Endothelial cell of umbilical vein (primary cell): ENCODE measurements around the gene MRPL2. TPM values are rescaled to one million over a fixed set of nuclear protein-coding genes. Genes with fewer than 3 reads are reported as not detected.

ENCODE experiments used
- BruUV-seq: library from RNA; stranded (reverse); fragments of 400-500 nt; replicated peaks from 2 replicates; lab custom pipeline; 2021; lab: Mats Ljungman, UMichigan
- CTCF ChIA-PET: fragments of 300-600, 350-600 bp; sonication (Branson Sonifier 250); formaldehyde crosslinking; loops from one replicate; lab custom pipeline; 2021; ENCODE audit warnings: antibody characterized with exemption, inconsistent platforms; lab: Charles Lee
- POLR2A ChIA-PET: fragments of 300-600, 350-600 bp; sonication (Branson Sonifier 250); formaldehyde crosslinking; loops from one replicate; lab custom pipeline; 2021; ENCODE audit warnings: antibody characterized with exemption, inconsistent platforms; lab: Charles Lee
- DNase-seq: peaks from one replicate; pipeline ENCODE4 v3.0.0-alpha.2; 2011; ENCODE audit warnings: low read depth, low spot score
- FAIRE-seq: peaks from 2 replicates; lab custom pipeline; 2011; peaks lifted over from hg19 to GRCh38; lab: Jason Lieb, UNC
- H2AFZ ChIP-seq: 2 replicates; pipeline ENCODE4 v1.6.0; 2012; ENCODE audit warnings: low read depth, low read length, control low read depth, inconsistent platforms
- H3K27ac ChIP-seq: 2 replicates; pipeline ENCODE4 v1.5.1; 2011; ENCODE audit warnings: low read depth, mild to moderate bottlenecking, control low read depth, low read length, moderate library complexity; ENCODE audit not compliant: insufficient read depth
- H3K27me3 ChIP-seq, 2 experiments: 2 replicates each; pipeline versions ENCODE4 v1.6.0 to v1.6.1; 2011; ENCODE audit warnings: low read length in 2 of 2, mixed read lengths in 1 of 2; ENCODE audit not compliant: control insufficient read depth in 2 of 2, insufficient read depth in 2 of 2
- H3K36me3 ChIP-seq, 2 experiments: 2 replicates in 1 of 2; 3 replicates in 1 of 2; pipeline ENCODE4 v1.5.1; 2011; ENCODE audit warnings: low read length in 2 of 2, mild to moderate bottlenecking in 1 of 2, moderate library complexity in 1 of 2; ENCODE audit not compliant: control insufficient read depth in 2 of 2, insufficient read depth in 2 of 2; ENCODE audit errors: extremely low read depth in 1 of 2
- H3K4me1 ChIP-seq: 3 replicates; pipeline ENCODE4 v1.5.1; 2011; ENCODE audit warnings: mild to moderate bottlenecking, low read length; ENCODE audit not compliant: control insufficient read depth, insufficient read depth; ENCODE audit errors: extremely low read depth
- H3K4me2 ChIP-seq: 2 replicates; pipeline ENCODE4 v1.6.1; 2011; ENCODE audit warnings: low read length, control low read depth, mixed read lengths; ENCODE audit not compliant: insufficient read depth
- H3K4me3 ChIP-seq, 3 experiments: fragments of 200-600 bp in 1 of 3; sonication (generic), shearing (Covaris generic) in 1 of 3; replicated peaks in 1 of 3; 2 replicates each; pipeline ENCODE4 v1.5.1; 2011 to 2016; ENCODE audit warnings: control low read depth in 3 of 3, low read length in 3 of 3, mild to moderate bottlenecking in 2 of 3, inconsistent platforms in 1 of 3, low read depth in 1 of 3, moderate library complexity in 1 of 3; ENCODE audit not compliant: insufficient read depth in 1 of 3
- H3K79me2 ChIP-seq: 2 replicates; pipeline ENCODE4 v1.6.0; 2012; ENCODE audit warnings: low read length, inconsistent platforms; ENCODE audit not compliant: control insufficient read depth, insufficient read depth
- H3K9ac ChIP-seq: replicated peaks from 2 replicates; pipeline ENCODE3; 2011; ENCODE audit warnings: low read length, control low read depth; ENCODE audit not compliant: insufficient read depth; ENCODE audit errors: extremely low read depth
- H3K9me1 ChIP-seq: replicated peaks from 3 replicates; pipeline ENCODE4 v1.6.0; 2011; ENCODE audit warnings: mild to moderate bottlenecking, low read length; ENCODE audit not compliant: control insufficient read depth, insufficient read depth; ENCODE audit errors: extremely low read depth
- H3K9me3 ChIP-seq: replicated peaks from 2 replicates; pipeline ENCODE4 v1.5.1; 2012; ENCODE audit warnings: low read length, inconsistent platforms; ENCODE audit not compliant: control insufficient read depth, insufficient read depth
- H4K20me1 ChIP-seq: replicated peaks from 2 replicates; pipeline ENCODE3; 2011; ENCODE audit warnings: mild to moderate bottlenecking, low read length; ENCODE audit not compliant: control insufficient read depth, insufficient read depth; ENCODE audit errors: extremely low read depth
- EZH2 ChIP-seq: IDR thresholded peaks from 2 replicates; pipeline ENCODE4 v1.6.1; 2012; ENCODE audit warnings: borderline replicate concordance, low read depth, mild to moderate bottlenecking, moderate library complexity, low read length, inconsistent platforms; ENCODE audit not compliant: severe bottlenecking
- FOS ChIP-seq: IDR thresholded peaks from 2 replicates; pipeline ENCODE4 v1.6.1; 2011; ENCODE audit warnings: mild to moderate bottlenecking, low read length, moderate library complexity, borderline replicate concordance; ENCODE audit not compliant: insufficient read depth
- GATA2 ChIP-seq: IDR thresholded peaks from 2 replicates; pipeline ENCODE4 v1.7.0; 2011; ENCODE audit warnings: low read depth, mild to moderate bottlenecking, moderate library complexity, mixed read lengths, low read length; ENCODE audit not compliant: insufficient read length, insufficient read depth
- JUN ChIP-seq: IDR thresholded peaks from 2 replicates; pipeline ENCODE4 v1.6.1; 2011; ENCODE audit warnings: borderline replicate concordance, low read depth; ENCODE audit not compliant: insufficient read length, insufficient read depth
- MAX ChIP-seq: IDR thresholded peaks from 2 replicates; pipeline ENCODE4 v1.6.1; 2011; ENCODE audit not compliant: insufficient read depth, insufficient read length
- MYC ChIP-seq: IDR thresholded peaks from one replicate; pipeline ENCODE4 v1.6.1; 2011; ENCODE audit warnings: mild to moderate bottlenecking, low read depth, low read length
- POLR2A ChIP-seq: IDR thresholded peaks from 2 replicates; pipeline ENCODE4 v1.6.1; 2012; ENCODE audit warnings: low read depth, mild to moderate bottlenecking, control low read depth, low read length
- POLR2AphosphoS5 ChIP-seq: IDR thresholded peaks from 2 replicates; pipeline ENCODE4 v1.6.1; 2012; ENCODE audit warnings: low read depth, mild to moderate bottlenecking, control low read depth, low read length, moderate library complexity; ENCODE audit not compliant: insufficient read depth
- dilution Hi-C: fragments of 300-500 bp; cut with MboI; formaldehyde crosslinking; loops from one replicate; pipeline ENCODE4 v1.15.0; 2019; ENCODE audit warnings: low sequenced_read_pairs; ENCODE audit not compliant: extremely low pct_ligation_motif_present
- intact Hi-C: fragments of 100-400 bp; cut with micrococcal nuclease; formaldehyde crosslinking; loops from one replicate; pipeline ENCODE4 v1.10.0; 2022
- polyA plus RNA-seq, 4 experiments: library from polyadenylated mRNA; depleted of rRNA in 3 of 4; stranded (reverse) in 3 of 4; unstranded in 1 of 4; fragments of >200 nt; gene quantifications; 2 replicates each; pipeline versions ENCODE4 v1.2.1 to v1.2.3, GENCODE V29; 2011 to 2012; ENCODE audit warnings: missing spikeins in 1 of 4
- total RNA-seq: library from RNA; stranded (reverse); gene quantifications from 2 replicates; pipeline ENCODE4 v1.2.3, GENCODE V29; 2021
- TF ChIP-seq, protein P1 (sequence below), 2 donors: IDR thresholded peaks; 1 replicate in 1 of 2; 2 replicates in 1 of 2; pipeline ENCODE4 v1.5.1; 2011; ENCODE audit warnings: low read length in 2 of 2, mild to moderate bottlenecking in 2 of 2, moderate library complexity in 2 of 2, control low read depth in 1 of 2, inconsistent platforms in 1 of 2, low read depth in 1 of 2; ENCODE audit not compliant: insufficient read depth in 1 of 2; ENCODE audit errors: extremely low read depth in 1 of 2

Gene MRPL2
- total and polyA plus RNA-seq, 2 donors (not counting 3 experiments of a cell fraction or from before 2014, with no cell fraction given) = 37.6 to 63.6 TPM

GRCh38 chr6:43058531-43058930, 703 bp downstream of the MRPL2 start:
- Histone ChIP-seq H2AFZ (no peak overlapping the region), H3K27me3 (no peaks in the 10 kb centered on the region), H3K9ac (peak overlapping the region; percentile 69), H3K4me3 (peak overlapping the region; percentile 80 to 96 (median 94)), H3K36me3 (no peaks in the 10 kb centered on the region), H3K27ac (no peak overlapping the region), H3K4me2 (peak overlapping the region; percentile 89), H3K4me1 (peaks cover 18% of the 10 kb centered on the region), H3K9me1 (no peaks in the 10 kb centered on the region), H3K79me2 (peaks cover 12% of the 10 kb centered on the region), H4K20me1 (no peaks in the 10 kb centered on the region), H3K9me3 (no peaks in the 10 kb centered on the region)
- TF ChIP-seq MAX = no peak
- TF ChIP-seq, protein P1, sequence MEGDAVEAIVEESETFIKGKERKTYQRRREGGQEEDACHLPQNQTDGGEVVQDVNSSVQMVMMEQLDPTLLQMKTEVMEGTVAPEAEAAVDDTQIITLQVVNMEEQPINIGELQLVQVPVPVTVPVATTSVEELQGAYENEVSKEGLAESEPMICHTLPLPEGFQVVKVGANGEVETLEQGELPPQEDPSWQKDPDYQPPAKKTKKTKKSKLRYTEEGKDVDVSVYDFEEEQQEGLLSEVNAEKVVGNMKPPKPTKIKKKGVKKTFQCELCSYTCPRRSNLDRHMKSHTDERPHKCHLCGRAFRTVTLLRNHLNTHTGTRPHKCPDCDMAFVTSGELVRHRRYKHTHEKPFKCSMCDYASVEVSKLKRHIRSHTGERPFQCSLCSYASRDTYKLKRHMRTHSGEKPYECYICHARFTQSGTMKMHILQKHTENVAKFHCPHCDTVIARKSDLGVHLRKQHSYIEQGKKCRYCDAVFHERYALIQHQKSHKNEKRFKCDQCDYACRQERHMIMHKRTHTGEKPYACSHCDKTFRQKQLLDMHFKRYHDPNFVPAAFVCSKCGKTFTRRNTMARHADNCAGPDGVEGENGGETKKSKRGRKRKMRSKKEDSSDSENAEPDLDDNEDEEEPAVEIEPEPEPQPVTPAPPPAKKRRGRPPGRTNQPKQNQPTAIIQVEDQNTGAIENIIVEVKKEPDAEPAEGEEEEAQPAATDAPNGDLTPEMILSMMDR (IDR thresholded peaks at IDR 0.05; ENCODE audit: extremely low read depth in 1 of 2, insufficient read depth in 1 of 2, low read depth in 1 of 2, low read length in 2 of 2) = no peak
- TF ChIP-seq GATA2 = no peak
- no peak for TF ChIP-seq JUN
- TF ChIP-seq POLR2A = no peak
- no peak for TF ChIP-seq POLR2AphosphoS5
- TF ChIP-seq FOS = no peak
- no peak for TF ChIP-seq MYC
- no peak for TF ChIP-seq EZH2
- no TSS peak for BruUV-seq
- dilution Hi-C loops = no loop called here
- intact Hi-C loops = loop anchor here (5.0 kb wide), 1 partner anchor 84 kb away; no protein-coding TSS in a partner anchor
- ChIA-PET POLR2A (interaction anchor here (1.1 to 1.5 kb wide), 2 partner anchors 18 to 44 kb away, joined by 3 to 9 read pairs; partner anchors contain the start of genes KLHDC3, MEA1 and PTK7), CTCF (interaction anchor here (0.6 to 1.1 kb wide), 3 partner anchors 12 to 85 kb away, joined by 3 read pairs; no protein-coding TSS in a partner anchor)
- no peak for DNase-seq
- FAIRE-seq = peak; percentile 44
